Epithelial cell of esophagus (primary cell): ENCODE results near the gene LAMB2.
A peak's percentile ranks its signal among the peaks of the same experiment; 100 is the strongest.

Experiments used
- DNase-seq: peaks from one replicate; pipeline ENCODE4 v3.0.0; 2010; ENCODE audit warnings: low read depth
- H3K4me3 ChIP-seq: 2 replicates; pipeline ENCODE4 v1.5.1; 2011; ENCODE audit warnings: mild to moderate bottlenecking, low read length, control low read depth
- TF ChIP-seq, protein P1 (sequence below): IDR thresholded peaks from 2 replicates; pipeline ENCODE4 v1.5.1; 2011; ENCODE audit warnings: low read depth, mild to moderate bottlenecking, low read length, control low read depth, inconsistent platforms; ENCODE audit not compliant: insufficient read depth; ENCODE audit errors: missing control alignments

Gene LAMB2

DNA sequence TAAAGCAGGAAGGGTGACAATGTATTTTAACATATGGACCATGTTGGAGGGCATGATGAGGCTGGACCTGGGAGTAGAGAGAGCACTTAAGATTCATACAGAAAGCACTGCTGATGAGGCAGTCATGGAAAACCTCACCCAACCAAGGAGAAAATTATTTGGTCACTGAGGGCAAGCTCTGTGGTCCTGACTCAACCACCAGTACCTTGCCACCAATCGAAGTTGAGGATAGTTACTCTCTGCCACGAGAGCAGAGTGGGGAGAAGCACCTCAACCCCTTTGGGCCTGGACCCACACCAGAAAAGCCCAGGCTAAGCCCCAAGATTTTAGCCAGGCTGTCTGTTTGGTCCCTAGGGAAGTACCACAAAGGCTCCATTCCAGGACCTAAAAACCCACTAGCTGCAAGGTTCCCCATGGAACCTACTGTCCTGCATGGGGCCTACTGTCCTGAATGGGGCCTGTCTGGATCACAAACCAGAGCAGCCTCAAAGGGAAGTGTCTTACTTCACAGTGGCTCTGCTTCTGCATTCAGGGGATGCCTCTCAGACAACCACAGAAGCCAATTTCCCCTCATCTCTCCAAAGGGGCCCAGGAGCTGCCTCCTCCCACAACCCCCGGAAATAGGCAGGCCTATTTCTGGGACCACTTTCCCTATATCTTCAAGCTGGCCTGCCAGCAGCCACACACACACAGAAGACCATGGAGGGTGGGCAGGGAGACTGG is 29.1 kb upstream of the LAMB2 start:
- H3K4me3 ChIP-seq, result no peak overlapping the region
- TF ChIP-seq, protein P1, sequence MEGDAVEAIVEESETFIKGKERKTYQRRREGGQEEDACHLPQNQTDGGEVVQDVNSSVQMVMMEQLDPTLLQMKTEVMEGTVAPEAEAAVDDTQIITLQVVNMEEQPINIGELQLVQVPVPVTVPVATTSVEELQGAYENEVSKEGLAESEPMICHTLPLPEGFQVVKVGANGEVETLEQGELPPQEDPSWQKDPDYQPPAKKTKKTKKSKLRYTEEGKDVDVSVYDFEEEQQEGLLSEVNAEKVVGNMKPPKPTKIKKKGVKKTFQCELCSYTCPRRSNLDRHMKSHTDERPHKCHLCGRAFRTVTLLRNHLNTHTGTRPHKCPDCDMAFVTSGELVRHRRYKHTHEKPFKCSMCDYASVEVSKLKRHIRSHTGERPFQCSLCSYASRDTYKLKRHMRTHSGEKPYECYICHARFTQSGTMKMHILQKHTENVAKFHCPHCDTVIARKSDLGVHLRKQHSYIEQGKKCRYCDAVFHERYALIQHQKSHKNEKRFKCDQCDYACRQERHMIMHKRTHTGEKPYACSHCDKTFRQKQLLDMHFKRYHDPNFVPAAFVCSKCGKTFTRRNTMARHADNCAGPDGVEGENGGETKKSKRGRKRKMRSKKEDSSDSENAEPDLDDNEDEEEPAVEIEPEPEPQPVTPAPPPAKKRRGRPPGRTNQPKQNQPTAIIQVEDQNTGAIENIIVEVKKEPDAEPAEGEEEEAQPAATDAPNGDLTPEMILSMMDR, result no peak
- no peak for DNase-seq

DNA sequence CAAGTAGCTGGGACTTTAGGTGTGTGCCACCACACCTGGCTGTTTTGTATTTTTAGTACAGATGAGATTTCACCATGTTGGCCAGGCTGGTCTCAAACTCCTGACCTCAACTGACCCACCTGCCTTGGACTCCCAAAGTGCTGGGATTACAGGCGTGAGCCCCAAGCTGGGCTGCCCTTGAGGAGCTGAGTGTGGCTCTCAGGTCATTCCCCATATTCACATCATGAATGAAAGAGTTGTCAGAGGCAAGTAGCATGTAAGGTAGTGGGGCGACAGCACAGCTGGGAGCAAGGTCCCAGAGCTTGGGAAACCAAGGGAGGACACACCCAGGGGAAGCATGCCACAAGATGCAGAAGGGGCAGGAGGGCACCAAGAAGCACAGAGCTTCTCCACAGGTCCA is 28.3 kb upstream of the LAMB2 start:
- no peak for DNase-seq
- no peak overlapping the region for H3K4me3 ChIP-seq
- TF ChIP-seq, protein P1, result no peak

DNA sequence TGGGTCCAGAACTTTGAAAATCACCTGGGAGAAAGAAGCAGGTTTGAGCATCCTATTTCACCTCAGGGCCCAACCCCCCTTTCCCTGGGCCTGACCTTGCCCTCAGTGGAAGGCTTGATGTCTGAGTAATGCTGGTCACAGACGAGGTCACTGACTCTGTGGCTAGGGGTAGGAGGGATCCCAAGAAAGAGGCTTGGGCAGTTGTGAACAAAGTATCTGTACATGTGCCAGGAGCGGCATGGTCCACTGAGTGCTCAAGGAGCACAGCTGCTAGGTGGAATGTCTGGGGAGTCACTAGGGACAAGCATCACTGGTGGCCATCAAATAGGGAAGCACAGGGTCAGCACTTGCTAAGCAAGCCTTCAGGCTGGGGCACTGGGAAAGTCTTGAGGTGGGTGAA is 25.9 kb upstream of the LAMB2 start:
- no peak for DNase-seq
- TF ChIP-seq, protein P1, result no peak

DNA sequence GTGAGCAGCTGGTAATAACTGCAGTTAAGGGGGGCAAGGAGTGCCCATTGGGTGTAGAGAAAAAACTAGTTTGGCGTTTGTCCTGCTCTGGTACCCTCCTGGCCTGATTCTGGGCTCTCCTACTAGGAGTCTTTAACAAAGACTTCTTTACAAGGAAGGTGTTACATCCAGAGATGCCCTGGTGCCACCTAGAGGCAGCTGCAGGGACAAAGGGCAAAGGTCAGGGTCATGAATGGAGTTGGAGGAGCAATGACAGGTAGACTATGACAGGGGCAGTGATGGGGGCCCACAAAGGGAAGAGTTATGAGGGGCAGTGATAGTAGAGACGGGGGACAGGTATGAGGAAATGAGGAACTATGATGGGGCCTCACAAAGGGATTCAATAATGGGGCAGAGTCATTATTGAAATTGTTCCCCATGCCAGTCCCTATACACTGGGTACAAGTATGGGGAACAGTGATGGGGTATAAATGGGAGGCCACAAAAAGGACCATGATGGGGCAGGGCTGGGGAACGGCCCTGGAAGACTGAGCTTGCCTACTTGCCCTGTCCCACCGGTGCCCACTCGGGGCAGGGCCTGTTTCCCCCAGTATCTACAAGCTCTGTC is 25.4 kb upstream of the LAMB2 start:
- TF ChIP-seq, protein P1, result peak; percentile 55
- H3K4me3 ChIP-seq, result no peak overlapping the region
- DNase-seq, result peak; percentile 45

More for the DNA sequence above, 25.9 kb upstream of the LAMB2 start:
- no peak overlapping the region for H3K4me3 ChIP-seq

DNA sequence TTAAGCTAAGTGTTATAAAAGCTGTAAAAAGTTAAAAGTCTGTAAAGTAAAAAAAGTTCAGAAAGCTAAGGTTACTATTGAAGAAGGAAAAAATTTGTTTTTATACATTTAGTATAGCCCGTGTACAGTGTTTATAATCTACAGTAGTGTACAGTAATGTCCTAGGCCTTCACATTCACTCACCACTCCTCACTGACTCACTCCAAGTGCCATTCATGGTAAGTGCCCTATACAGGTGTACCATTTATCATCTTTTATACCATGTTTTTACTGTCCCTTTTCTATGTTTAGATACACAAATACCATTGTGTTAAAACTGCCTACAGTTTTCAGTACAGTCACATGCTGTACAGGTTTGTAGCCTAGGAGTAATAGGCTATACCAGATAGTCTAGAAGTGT is 24.4 kb upstream of the LAMB2 start:
- no peak overlapping the region for H3K4me3 ChIP-seq
- DNase-seq, result peak; percentile 53
- TF ChIP-seq, protein P1, result no peak

DNA sequence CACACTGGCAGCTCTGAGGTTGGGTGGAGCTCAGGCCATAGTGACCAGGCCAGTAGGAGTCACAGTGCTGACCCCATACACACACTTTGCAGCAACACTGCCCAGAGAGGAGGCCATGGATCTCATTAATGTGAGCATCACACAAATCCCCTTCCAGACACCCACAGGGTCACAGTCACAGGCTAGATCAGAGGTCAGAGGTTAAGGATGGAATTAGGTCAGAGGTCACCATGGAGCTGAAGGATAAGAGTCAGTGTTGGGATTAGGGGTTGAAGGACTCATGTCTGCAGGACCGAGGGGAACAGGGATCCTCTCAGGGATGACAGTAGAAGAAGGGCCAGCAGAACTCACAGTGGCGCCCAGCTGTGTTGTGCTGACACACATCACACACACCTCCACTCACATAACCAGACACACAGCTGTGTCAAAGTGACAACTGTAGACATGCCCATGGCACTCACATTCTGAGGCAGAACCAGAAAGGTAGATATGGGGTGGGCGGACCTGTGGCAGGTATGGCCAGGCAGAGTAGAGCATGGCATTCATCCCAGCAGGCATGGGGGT is 20.6 kb upstream of the LAMB2 start:
- TF ChIP-seq, protein P1, result no peak
- no peak for DNase-seq
- H3K4me3 ChIP-seq, result no peak overlapping the region
